ENCODE results near the gene RFNG.
A peak's percentile ranks its signal among the peaks of the same experiment; 100 is the strongest.

The RFNG gene

DNA sequence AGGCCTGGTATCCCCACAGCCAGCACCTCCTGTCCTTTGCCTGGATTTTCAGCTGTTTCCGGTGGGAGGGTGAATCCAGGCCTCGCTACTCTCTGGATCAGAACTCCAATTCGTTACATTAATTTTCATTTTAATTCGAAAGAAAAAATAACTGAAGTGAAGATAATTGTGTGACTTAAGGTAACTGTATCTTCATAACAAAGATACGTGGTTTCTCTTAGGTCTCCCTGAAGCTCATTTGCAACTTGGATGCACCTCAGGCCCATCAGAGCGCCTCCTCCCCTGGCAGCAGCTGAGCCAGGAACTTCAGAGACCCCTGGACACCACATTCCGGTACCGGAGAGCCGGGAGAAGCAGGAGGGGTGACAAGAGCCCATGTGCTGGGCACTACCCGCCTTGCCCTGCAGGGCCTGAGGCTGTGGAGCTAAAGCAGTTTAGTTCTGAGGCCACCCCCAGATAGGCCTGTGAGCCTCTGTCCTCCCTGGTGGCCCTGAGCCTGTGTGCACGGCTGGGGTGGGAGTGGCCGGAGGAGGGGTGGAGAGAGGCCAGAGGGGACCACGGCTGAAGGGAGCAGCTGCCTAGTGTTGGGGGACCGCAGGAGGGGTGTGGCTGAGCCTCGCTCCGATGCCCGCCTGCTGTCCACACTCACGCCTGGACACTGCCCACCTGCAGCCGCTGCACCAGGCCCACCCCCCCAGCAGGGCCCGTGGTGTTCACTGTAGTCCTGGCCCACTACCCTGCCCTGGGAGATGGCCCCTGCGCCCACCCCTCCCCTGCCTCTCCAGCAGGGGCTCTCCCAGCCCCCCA lies 25.4 kb upstream of the RFNG start:
- H3K4me3 Mint-ChIP-seq, result no peak overlapping the region
- H3K9me3 Mint-ChIP-seq, result no peaks in the 10 kb centered on the region
- peaks cover 3% of the 10 kb centered on the region for H3K27me3 Mint-ChIP-seq
- no peak for ATAC-seq (ENCODE audit: low read depth)
- H3K27ac Mint-ChIP-seq, result no peak overlapping the region
- DNase-seq (ENCODE audit: low spot score in 2 of 2), result no peak
- no peaks in the 10 kb centered on the region for H3K4me1 Mint-ChIP-seq
- H3K36me3 Mint-ChIP-seq, result peaks cover 11% of the 10 kb centered on the region

DNA sequence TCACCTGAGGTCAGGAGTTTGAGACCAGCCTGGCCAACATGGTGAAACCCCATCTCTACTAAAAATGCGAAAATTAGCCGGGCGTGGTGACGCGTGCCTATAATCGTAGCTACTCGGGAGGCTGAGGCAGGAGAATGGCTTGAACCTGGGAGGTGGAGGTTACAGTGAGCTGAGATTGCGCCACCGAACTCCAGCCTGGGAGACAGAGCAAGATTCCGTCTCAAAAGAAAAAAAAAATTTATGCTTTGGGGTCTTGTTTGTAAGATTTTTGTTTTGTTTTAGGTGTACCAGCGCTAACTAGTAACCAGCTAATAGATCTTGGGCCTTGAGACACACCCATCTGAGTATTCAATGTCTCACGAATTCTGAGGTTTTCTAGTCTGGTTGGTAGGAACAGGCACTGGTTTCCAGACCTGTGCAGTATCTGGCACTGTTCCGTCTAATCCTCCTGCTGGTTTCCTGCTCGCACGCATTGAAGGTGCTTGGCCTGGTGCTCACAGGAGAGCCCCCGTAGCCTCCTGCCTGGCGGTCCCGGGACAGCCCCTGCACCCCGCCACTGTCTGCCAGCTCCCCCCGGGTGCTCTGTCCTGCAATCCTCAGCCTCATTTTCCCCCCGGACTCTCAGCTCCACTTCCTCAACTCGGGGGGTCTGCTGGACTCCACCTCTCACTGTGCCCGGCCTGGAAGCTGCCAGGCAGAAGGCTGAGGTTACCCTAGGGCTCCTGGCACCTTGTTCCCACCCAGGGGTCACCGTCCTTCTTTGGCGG lies 24.6 kb upstream of the RFNG start:
- Mint-ChIP-seq H3K27ac (no peak overlapping the region), H3K9me3 (no peaks in the 10 kb centered on the region), H3K4me1 (no peaks in the 10 kb centered on the region), H3K27me3 (peaks cover 3% of the 10 kb centered on the region), H3K4me3 (no peak overlapping the region), H3K36me3 (peaks cover 11% of the 10 kb centered on the region)
- DNase-seq (ENCODE audit: low spot score in 2 of 2) (no peak), ATAC-seq (ENCODE audit: low read depth) (no peak)

DNA sequence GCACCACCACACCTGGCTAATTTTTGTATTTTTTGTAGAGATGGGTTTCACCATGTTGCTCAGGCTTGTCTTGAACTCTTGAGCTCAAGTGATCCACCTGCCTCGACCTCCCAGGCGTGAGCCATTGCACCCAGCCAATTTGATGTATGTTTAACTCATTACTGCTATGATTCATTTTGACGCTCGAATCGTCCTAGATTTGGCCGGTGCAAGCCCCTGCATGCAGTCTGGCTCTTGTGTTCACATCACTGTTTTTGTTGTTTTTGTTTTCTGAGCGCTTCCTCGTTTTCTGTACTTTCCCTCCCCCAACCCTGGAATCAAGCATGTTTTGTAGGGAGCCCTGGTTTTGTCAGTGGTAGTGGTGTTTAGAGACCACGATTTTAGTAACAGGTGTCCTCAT lies 21.8 kb upstream of the RFNG start:
- Mint-ChIP-seq H3K4me1 (no peaks in the 10 kb centered on the region), H3K4me3 (no peak overlapping the region), H3K27ac (no peak overlapping the region), H3K9me3 (no peaks in the 10 kb centered on the region), H3K27me3 (peaks cover 3% of the 10 kb centered on the region), H3K36me3 (peaks cover 4% of the 10 kb centered on the region)
- no peak for ATAC-seq (ENCODE audit: low read depth)
- DNase-seq (ENCODE audit: low spot score in 2 of 2), result no peak

DNA sequence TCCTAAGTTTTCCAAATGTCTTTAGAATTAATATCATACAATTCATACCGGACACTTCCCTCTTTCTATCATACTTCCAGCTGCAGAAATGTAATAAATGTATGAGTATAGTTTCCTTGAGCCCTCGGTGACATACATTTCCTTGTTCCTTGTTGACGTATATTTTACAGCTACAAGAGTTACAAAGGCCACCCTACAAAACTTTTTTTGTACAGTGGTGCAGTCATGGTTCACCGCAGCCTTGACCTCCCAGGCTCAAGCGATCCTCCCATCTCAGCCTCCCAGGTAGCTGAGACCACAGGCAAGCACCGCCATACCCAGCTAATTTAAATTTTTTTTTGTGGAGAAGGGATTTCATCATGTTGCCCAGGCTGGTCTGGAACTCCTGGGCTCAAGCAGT lies 21.2 kb upstream of the RFNG start:
- Mint-ChIP-seq H3K9me3 (no peaks in the 10 kb centered on the region), H3K27ac (no peak overlapping the region), H3K27me3 (peaks cover 3% of the 10 kb centered on the region), H3K4me1 (no peaks in the 10 kb centered on the region), H3K4me3 (no peak overlapping the region), H3K36me3 (no peaks in the 10 kb centered on the region)
- DNase-seq (ENCODE audit: low spot score in 2 of 2), result no peak
- ATAC-seq (ENCODE audit: low read depth), result no peak

DNA sequence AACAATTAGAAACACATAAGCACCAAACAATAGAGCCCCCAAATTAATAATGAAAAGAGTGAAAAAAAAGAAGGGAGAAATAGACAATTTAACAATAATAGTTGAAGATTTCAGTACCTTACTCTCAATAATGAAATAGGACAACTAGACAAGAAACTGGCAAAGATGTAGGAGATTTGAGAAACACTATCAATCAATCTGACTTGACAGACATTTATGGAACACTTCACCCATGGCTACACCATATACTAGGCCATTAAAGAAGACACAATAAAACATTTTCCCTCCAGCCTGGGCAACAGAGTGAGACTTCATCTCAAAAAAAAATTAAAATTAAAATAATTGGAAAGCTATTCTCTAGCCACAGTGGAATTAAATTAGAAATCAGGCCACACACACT lies 19.0 kb upstream of the RFNG start:
- DNase-seq (ENCODE audit: low spot score in 2 of 2), result no peak

DNA sequence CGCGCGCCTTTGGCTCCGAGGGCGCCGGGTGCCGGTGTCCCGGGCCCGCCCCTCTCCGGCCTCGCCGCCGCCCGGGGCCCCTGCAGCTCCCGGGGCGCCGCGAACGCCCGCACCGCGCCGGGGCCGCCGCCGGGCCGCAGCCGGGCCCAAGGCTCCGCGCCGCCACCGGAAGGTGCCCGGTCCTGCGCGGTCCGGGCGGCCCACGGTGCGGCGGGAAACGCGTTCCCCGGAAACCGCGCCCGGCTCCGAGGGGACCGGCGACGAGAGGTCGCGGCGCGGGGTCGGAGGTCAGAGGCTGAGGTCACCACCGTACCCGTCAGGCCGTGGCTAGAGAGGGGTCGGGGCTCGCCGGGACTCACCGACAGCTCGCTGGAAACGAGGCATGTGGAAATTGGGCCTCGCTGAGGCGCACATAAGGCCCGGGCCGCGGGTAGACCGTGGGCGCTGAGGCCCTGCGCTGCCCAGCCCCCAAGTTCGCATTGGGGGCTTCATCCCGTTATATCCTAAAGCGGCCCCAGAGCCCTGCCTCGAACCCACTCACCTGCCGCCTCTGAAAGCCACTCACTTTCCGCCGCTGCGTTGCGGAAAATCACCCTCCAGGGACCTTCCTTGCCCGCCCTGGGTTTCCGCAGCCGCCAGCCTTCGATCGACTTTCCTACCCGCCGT lies 14.2 kb upstream of the RFNG start, which contains the start of gene DUS1L:
Gene DUS1L (minus strand): TSS at position 167 of the 666 bp plus-strand sequence. CDS start 745 bp downstream, outside the sequence.
- H3K27ac Mint-ChIP-seq, result peak within 1 kb of the TSS; percentile 89

More for the DNA sequence above, 19.0 kb upstream of the RFNG start:
- no peaks in the 10 kb centered on the region for H3K9me3 Mint-ChIP-seq
- no peaks in the 10 kb centered on the region for H3K27me3 Mint-ChIP-seq
- no peak for ATAC-seq (ENCODE audit: low read depth)
- H3K27ac Mint-ChIP-seq, result no peak overlapping the region
- H3K36me3 Mint-ChIP-seq, result no peaks in the 10 kb centered on the region
- no peak overlapping the region for H3K4me3 Mint-ChIP-seq
- H3K4me1 Mint-ChIP-seq, result no peaks in the 10 kb centered on the region

DNA sequence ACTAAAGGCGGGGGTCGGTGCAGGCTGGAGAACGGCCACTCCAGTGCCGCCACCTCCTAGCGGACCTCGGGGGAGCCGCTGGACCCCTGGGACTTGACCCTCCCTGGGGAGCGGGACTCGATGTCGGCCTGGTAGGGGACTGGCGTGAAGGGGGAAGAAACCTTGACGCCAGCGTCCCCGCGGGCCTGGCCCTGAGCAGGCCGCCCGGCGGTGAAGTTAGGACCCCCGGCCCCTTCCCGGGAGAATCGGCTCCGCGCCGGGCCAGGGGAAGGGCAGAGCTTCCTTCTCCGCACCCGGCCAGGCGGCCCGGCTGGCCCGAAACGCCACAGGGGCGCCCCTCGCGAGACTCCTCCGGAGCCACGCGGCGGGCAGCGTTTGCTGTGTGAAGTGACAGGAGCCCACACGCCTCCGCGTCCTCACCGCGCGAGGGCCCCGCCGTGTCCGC lies 13.6 kb upstream of the RFNG start:
- peak overlapping the region; percentile 70 for H3K4me3 Mint-ChIP-seq
- H3K27me3 Mint-ChIP-seq, result no peaks in the 10 kb centered on the region
- H3K4me1 Mint-ChIP-seq, result no peaks in the 10 kb centered on the region
- peaks cover under 1% of the 10 kb centered on the region for H3K36me3 Mint-ChIP-seq
- DNase-seq (ENCODE audit: low spot score in 2 of 2) (peak in 1 of 2 donors; percentile 19), ATAC-seq (ENCODE audit: low read depth) (peak; percentile 62)
- no peaks in the 10 kb centered on the region for H3K9me3 Mint-ChIP-seq
- peak overlapping the region; percentile 14 for H3K27ac Mint-ChIP-seq

More for the DNA sequence above, 14.2 kb upstream of the RFNG start, which contains the start of gene DUS1L:
- Mint-ChIP-seq H3K36me3 (no peaks in the 10 kb centered on the region), H3K9me3 (no peaks in the 10 kb centered on the region), H3K4me1 (no peaks in the 10 kb centered on the region), H3K27me3 (no peaks in the 10 kb centered on the region), H3K4me3 (peak within 1 kb of the TSS; percentile 85)
- peak; percentile 70 to 80 for DNase-seq (ENCODE audit: low spot score in 2 of 2)
- ATAC-seq (ENCODE audit: low read depth), result peak; percentile 86

DNA sequence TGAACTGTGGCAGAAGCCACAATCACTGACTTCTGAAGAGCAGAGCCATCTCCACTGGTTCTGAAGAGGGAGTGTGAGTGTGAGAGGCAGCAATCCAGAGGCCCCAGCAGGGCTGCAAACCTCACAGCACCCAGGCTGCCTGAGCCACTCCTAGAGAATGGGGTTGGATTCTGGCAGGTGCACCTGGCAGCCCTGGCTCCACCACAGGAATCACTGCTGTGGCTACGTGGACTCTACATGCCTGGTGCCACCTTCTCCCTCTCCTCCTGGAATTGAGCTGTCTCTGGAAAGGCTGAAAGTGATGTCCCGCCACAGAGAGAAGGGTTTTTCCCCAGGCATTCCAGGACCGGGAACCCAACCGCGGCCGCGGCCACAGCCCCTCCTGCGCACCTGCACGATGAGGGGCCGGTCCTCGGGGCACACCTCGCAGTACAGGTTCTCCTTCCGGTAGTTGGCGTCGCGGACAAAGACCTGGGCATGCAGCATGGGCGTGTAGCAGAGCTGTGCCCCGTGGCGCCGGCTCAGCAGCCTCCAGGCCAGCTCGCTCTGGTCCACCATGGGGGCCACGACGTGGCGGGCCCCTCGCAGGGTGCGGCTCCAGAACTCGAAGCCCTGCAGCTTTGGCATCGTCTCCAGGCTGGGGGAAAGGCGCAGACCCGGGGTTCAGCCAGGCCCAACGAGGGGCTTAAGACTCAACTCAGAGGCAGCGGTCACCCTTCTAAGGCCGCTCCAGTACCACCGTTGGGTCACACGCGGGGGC lies 13.0 kb upstream of the RFNG start:
- no peaks in the 10 kb centered on the region for H3K4me1 Mint-ChIP-seq
- DNase-seq (ENCODE audit: low spot score in 2 of 2) (no peak), ATAC-seq (ENCODE audit: low read depth) (no peak)
- H3K36me3 Mint-ChIP-seq, result peaks cover 2% of the 10 kb centered on the region
- H3K27me3 Mint-ChIP-seq, result no peaks in the 10 kb centered on the region
- H3K27ac Mint-ChIP-seq, result peak overlapping the region; percentile 14
- no peaks in the 10 kb centered on the region for H3K9me3 Mint-ChIP-seq
- peak overlapping the region; percentile 70 for H3K4me3 Mint-ChIP-seq

DNA sequence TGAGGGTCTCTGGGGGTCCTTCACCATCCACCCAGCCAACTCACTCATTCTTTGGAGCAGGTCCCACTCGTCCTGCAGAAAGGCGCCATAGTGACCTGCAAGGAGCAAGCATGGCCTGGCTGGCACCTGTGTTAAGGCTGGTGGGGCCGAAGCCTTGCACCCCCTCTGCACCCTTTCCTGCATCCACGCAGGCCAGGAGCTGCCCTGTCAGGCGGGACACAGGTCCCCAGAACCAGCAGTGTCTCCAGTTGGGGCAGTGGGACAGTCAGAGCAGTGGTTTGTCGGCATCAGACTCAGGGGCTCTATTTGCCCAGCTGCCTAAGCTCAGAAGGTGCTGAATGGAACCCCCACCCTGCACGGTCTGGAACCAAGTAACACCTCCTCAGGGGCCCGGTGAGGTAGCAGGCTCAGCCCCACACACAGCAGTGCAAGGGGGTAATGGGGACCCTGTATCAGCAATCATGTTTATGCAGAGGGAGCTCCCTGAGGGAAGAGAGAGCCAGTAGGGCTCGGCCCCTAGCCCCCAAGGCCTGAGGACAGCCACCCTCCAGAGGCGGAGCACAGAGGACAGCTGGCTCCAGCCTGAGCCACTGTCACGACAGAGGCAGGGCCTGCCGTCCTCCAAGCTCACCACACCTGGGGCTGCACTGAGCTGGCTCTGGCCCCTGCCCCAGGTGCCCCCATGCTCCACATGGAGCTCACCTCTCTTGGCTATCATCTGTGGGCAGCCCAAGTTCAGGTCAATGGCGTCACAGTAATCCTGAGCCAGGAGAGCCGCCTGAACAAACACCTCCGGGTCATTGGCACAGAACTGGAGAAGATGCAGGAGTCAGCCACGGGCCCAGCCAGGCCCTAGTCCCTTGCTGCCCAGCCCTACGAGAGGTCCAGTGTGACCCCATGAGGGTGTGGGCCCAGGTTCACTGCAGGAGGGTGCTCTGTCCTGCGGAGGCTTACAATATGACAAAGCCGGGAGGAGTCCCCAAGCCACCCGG lies 12.1 kb upstream of the RFNG start:
- Mint-ChIP-seq H3K36me3 (peaks cover 2% of the 10 kb centered on the region), H3K4me3 (peak overlapping the region; percentile 70), H3K9me3 (no peaks in the 10 kb centered on the region), H3K4me1 (no peaks in the 10 kb centered on the region), H3K27me3 (no peaks in the 10 kb centered on the region), H3K27ac (no peak overlapping the region)
- no peak for ATAC-seq (ENCODE audit: low read depth)
- DNase-seq (ENCODE audit: low spot score in 2 of 2), result no peak

DNA sequence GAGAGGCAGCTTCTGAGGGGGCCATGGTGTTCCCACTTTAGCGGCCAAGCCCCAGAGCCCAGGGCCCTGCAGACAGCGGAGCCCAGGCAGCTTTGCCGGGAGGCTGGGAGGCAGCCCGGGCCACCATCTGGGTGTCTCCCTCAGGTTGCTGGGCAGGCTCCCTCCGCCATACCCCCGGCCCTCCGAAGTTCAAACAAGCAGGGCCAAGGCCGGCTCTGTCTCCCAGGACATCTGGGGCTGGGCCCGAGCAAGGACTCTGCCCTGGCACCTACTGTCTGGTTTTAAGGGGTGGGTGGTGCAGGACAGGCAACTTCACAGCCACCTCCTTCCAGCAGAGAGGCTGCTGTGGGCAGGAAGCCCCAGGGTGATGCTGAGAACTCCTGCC lies 11.4 kb upstream of the RFNG start:
- Mint-ChIP-seq H3K27me3 (no peaks in the 10 kb centered on the region), H3K27ac (no peak overlapping the region), H3K4me1 (no peaks in the 10 kb centered on the region), H3K9me3 (no peaks in the 10 kb centered on the region), H3K4me3 (no peak overlapping the region), H3K36me3 (peaks cover 2% of the 10 kb centered on the region)
- ATAC-seq (ENCODE audit: low read depth) (no peak), DNase-seq (ENCODE audit: low spot score in 2 of 2) (no peak)

DNA sequence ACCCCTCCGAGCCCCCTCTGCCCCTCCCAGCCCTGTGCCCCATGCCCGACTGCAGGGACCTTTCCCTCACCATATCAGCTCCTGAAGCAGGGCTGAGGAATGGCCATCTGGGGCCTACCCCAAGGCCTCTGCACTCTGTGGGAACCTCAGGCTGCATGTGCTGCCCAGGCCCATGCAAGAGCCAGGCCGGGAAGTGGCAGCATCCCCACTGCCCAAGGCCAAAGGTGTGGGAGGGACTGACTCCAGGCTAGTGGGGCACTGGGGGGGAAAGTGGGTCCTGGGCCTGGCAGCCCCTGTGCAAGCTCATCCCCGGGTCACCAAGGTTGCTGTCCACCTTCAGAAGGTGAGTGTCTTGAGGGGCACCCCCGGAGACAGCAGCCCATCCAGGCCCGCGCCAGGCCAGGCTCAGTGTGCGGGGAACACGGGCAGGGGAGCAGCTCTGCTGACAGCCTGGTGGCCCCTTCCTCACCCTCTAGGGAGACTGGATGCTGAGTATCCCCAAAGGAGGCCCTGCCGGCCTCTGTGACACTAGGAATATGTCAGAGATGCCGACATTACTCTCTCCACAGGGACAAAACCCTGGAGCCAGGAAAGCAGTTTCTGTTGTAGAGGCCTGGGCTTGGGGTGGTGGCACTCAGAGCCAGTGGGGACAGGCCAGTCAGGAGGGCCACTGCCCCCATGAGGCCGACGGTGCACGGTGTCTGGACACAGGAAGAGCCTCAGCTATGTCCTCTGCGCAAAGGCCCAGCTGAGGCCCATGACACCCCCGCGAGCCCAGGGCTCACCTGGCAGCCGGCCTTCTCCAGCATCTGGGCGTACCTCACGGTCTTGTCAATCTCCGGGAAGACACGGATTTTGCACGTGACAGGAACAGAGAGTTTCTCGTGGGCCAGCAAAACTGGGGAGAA lies 10.7 kb upstream of the RFNG start:
- no peak overlapping the region for H3K27ac Mint-ChIP-seq
- no peak for DNase-seq (ENCODE audit: low spot score in 2 of 2)
- no peak overlapping the region for H3K4me3 Mint-ChIP-seq

More for the DNA sequence above, 10.7 kb upstream of the RFNG start:
- H3K9me3 Mint-ChIP-seq, result no peaks in the 10 kb centered on the region
- H3K4me1 Mint-ChIP-seq, result no peaks in the 10 kb centered on the region
- ATAC-seq (ENCODE audit: low read depth), result no peak
- H3K36me3 Mint-ChIP-seq, result peaks cover 2% of the 10 kb centered on the region
- no peaks in the 10 kb centered on the region for H3K27me3 Mint-ChIP-seq
